Ascending aorta (tissue), 2 donors: ENCODE data around the gene TAF9B. TPM values are rescaled to one million over a fixed set of nuclear protein-coding genes. Genes with fewer than 3 reads are reported as not detected.

Experiments
- DNase-seq, 2 donors: peaks; one replicate each; pipeline ENCODE4 v3.0.0-alpha.2; 2019; ENCODE audit warnings: low spot score in 2 of 2
- H3K27ac ChIP-seq, 2 donors: fragments of 200-600 bp; sonication (generic); one replicate each; pipeline ENCODE4 v1.5.1; 2016 to 2017; ENCODE audit warnings: mild to moderate bottlenecking in 1 of 2
- H3K27me3 ChIP-seq: fragments of 200-600 bp; sonication (generic); one replicate; pipeline ENCODE4 v1.5.1; 2017
- H3K36me3 ChIP-seq, 2 donors: fragments of 200-600 bp; sonication (generic); one replicate each; pipeline ENCODE4 v1.5.1; 2016
- H3K4me1 ChIP-seq, 2 donors: fragments of 200-600 bp; sonication (generic); one replicate each; pipeline ENCODE4 v1.5.1; 2016 to 2017; ENCODE audit warnings: mild to moderate bottlenecking in 1 of 2
- H3K4me3 ChIP-seq, 2 donors: fragments of 200-600 bp; sonication (generic); one replicate each; pipeline ENCODE4 v1.5.1; 2016 to 2017; ENCODE audit warnings: mild to moderate bottlenecking in 1 of 2
- H3K9me3 ChIP-seq, 2 donors: fragments of 200-600 bp; sonication (generic); one replicate each; pipeline ENCODE4 v1.5.1; 2016
- CTCF ChIP-seq, 3 experiments: fragments of 200-600 bp in 2 of 3; fragments of 450-650 bp in 1 of 3; sonication (generic) in 2 of 3; IDR thresholded peaks; one replicate each; pipeline ENCODE4 v1.5.1; 2016 to 2019; ENCODE audit warnings: antibody characterized with exemption in 3 of 3, mild to moderate bottlenecking in 1 of 3, moderate library complexity in 1 of 3
- intact Hi-C: fragments of 100-400 bp; cut with DNase I; formaldehyde crosslinking; loops from one replicate; pipeline ENCODE4 v1.15.1; 2023
- total RNA-seq: library from RNA; depleted of rRNA; stranded (reverse); fragments of >200 nt; gene quantifications from one replicate; pipeline ENCODE4 v1.1.0, GENCODE V29; 2016

Gene TAF9B
- total RNA-seq, 1 donor from 2014 or later, result 7.9 TPM

- TF ChIP-seq CTCF (IDR thresholded peaks at IDR 0.05), result no peak
- DNase-seq, result no peak
- no peak overlapping the region for H3K4me3 ChIP-seq
- H3K27ac ChIP-seq, result no peak overlapping the region
- no peaks in the 10 kb centered on the region for H3K27me3 ChIP-seq
- intact Hi-C loops, result no loop called here
- no peaks in the 10 kb centered on the region for H3K4me1 ChIP-seq
- peaks cover 3 to 43% of the 10 kb centered on the region in 2 donors for H3K36me3 ChIP-seq
- H3K9me3 ChIP-seq, result no peaks in the 10 kb centered on the region
These were observed 14.3 kb downstream of the TAF9B start for GRCh38 chrX:78125148-78125547.

GRCh38 chrX:78124307-78124706, 15.1 kb downstream of the TAF9B start:
- no peaks in the 10 kb centered on the region for H3K27me3 ChIP-seq
- H3K4me3 ChIP-seq, result no peak overlapping the region
- no peak for TF ChIP-seq CTCF (IDR thresholded peaks at IDR 0.05)
- no peak for DNase-seq
- intact Hi-C loops, result no loop called here
- no peaks in the 10 kb centered on the region for H3K9me3 ChIP-seq
- peaks cover 6 to 49% of the 10 kb centered on the region in 2 donors for H3K36me3 ChIP-seq
- H3K27ac ChIP-seq, result no peak overlapping the region
- H3K4me1 ChIP-seq, result no peaks in the 10 kb centered on the region

GRCh38 chrX:78123190-78123589, 16.3 kb downstream of the TAF9B start:
- H3K4me1 ChIP-seq, result no peaks in the 10 kb centered on the region
- H3K27me3 ChIP-seq, result no peaks in the 10 kb centered on the region
- no peak overlapping the region for H3K4me3 ChIP-seq
- intact Hi-C loops, result no loop called here
- DNase-seq, result no peak
- H3K27ac ChIP-seq, result no peak overlapping the region
- TF ChIP-seq CTCF (IDR thresholded peaks at IDR 0.05), result no peak
- no peaks in the 10 kb centered on the region for H3K9me3 ChIP-seq
- peaks cover 10 to 57% of the 10 kb centered on the region in 2 donors for H3K36me3 ChIP-seq

- H3K27me3 ChIP-seq, result no peaks in the 10 kb centered on the region
- no peaks in the 10 kb centered on the region for H3K4me1 ChIP-seq
- H3K36me3 ChIP-seq, result peaks cover 24 to 75% of the 10 kb centered on the region in 2 donors
- DNase-seq, result no peak
- no peaks in the 10 kb centered on the region for H3K9me3 ChIP-seq
- TF ChIP-seq CTCF (IDR thresholded peaks at IDR 0.05), result peak in 1 of 3 experiments; percentile 13
- intact Hi-C loops, result no loop called here
- no peak overlapping the region for H3K27ac ChIP-seq
- no peak overlapping the region for H3K4me3 ChIP-seq
These were observed 19.8 kb downstream of the TAF9B start for GRCh38 chrX:78119521-78120227.

- peaks cover 34 to 66% of the 10 kb centered on the region in 2 donors for H3K36me3 ChIP-seq
- intact Hi-C loops, result no loop called here
- DNase-seq, result no peak
These were observed 20.8 kb downstream of the TAF9B start for GRCh38 chrX:78118628-78119027.

More at GRCh38 chrX:78118628-78119027, 20.8 kb downstream of the TAF9B start:
- Histone ChIP-seq H3K27ac (no peak overlapping the region), H3K4me3 (no peak overlapping the region), H3K27me3 (no peaks in the 10 kb centered on the region), H3K9me3 (no peaks in the 10 kb centered on the region), H3K4me1 (no peaks in the 10 kb centered on the region)
- no peak for TF ChIP-seq CTCF (IDR thresholded peaks at IDR 0.05)
